Measurements from ENCODE around the gene WNT5A. TPM values are rescaled to one million over a fixed set of nuclear protein-coding genes. Genes with fewer than 3 reads are reported as not detected.

WNT5A gene
- total RNA-seq, 1 donor from 2014 or later = 45.8 TPM

DNA sequence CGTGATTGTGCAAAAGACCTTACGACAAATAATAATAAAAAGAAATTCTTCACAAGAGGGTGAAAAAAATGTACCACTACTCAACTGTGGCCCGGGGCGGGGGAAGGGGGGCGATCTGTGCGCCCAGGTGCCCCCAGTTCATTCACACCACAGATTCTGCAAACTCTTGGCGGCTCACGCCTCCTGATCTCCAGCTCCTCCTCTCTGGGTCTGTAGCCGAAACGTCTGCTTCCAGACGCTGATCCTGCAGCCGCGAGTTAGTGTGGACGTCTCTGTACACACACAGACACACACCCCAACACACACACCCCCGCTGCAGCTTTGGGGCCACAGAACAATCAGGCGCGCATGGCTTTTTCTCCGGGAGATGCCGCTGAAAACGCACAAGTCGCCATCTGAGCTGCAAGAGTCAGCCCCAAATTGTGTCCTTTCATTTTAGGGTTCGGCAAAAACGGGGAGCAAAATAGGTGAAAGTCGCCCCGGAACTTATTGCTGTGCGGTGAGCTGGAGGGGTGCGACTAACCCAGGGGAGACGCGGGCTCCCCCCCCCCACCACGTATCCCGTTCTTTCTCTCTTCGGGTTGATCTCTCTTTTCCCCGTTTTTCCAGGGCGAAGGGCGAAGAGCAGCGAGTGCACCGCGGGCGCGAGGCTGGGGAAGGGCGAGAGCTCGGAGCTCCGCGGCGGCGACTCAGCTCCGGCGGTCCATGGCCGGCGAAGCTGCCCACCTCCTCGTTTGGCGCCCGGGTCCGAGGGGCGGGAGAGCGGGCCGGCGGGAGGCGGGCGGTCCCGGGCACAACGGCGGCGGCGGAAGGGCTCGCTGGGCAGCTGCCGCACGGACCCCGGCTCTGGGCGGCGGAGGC lies 505 bp upstream of the WNT5A start:
- peaks cover 54% of the 10 kb centered on the region for H3K4me1 ChIP-seq (ENCODE audit: insufficient read depth, low read length)
- H3K27ac ChIP-seq (ENCODE audit: low read depth, low read length) = peak overlapping the region; percentile 97
- DNase-seq (ENCODE audit: low read depth) (peak; percentile 75), FAIRE-seq (no peak)
- Mint-ChIP-seq H3K27me3 (ENCODE audit: low read depth, unreplicated experiment) (peaks cover 5% of the 10 kb centered on the region), H3K4me1 (ENCODE audit: low read depth, unreplicated experiment) (peaks cover 22% of the 10 kb centered on the region), H3K4me3 (ENCODE audit: unreplicated experiment) (peak overlapping the region; percentile 99), H3K27ac (ENCODE audit: unreplicated experiment) (peak overlapping the region; percentile 85), H3K9me3 (ENCODE audit: unreplicated experiment) (no peaks in the 10 kb centered on the region), H3K36me3 (ENCODE audit: low read depth, unreplicated experiment) (peaks cover 4% of the 10 kb centered on the region)
- peak overlapping the region; percentile 99 for H3K9ac ChIP-seq (ENCODE audit: low read length)
- TF ChIP-seq, protein P1, sequence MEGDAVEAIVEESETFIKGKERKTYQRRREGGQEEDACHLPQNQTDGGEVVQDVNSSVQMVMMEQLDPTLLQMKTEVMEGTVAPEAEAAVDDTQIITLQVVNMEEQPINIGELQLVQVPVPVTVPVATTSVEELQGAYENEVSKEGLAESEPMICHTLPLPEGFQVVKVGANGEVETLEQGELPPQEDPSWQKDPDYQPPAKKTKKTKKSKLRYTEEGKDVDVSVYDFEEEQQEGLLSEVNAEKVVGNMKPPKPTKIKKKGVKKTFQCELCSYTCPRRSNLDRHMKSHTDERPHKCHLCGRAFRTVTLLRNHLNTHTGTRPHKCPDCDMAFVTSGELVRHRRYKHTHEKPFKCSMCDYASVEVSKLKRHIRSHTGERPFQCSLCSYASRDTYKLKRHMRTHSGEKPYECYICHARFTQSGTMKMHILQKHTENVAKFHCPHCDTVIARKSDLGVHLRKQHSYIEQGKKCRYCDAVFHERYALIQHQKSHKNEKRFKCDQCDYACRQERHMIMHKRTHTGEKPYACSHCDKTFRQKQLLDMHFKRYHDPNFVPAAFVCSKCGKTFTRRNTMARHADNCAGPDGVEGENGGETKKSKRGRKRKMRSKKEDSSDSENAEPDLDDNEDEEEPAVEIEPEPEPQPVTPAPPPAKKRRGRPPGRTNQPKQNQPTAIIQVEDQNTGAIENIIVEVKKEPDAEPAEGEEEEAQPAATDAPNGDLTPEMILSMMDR (IDR thresholded peaks at IDR 0.05; ENCODE audit: insufficient read depth, low read depth, low read length) = no peak
- TF ChIP-seq EZH2 (IDR thresholded peaks at IDR 0.05; ENCODE audit: insufficient read depth, low read length) = no peak
- peak overlapping the region; percentile 97 for H3K4me2 ChIP-seq (ENCODE audit: low read length)
- H3K9me3 ChIP-seq (ENCODE audit: insufficient read depth, low read depth, low read length) = no peaks in the 10 kb centered on the region
- no peak overlapping the region for H2AFZ ChIP-seq (ENCODE audit: low read depth, low read length)
- H3K4me3 ChIP-seq (ENCODE audit: insufficient read depth, low read depth, low read length) = peak overlapping the region; percentile 87
- no peaks in the 10 kb centered on the region for H3K27me3 ChIP-seq (ENCODE audit: insufficient read depth, low read length)
- no peaks in the 10 kb centered on the region for H3K36me3 ChIP-seq (ENCODE audit: insufficient read depth, low read length)
- peaks cover 62% of the 10 kb centered on the region for H3K79me2 ChIP-seq (ENCODE audit: insufficient read depth, low read length)
- no peaks in the 10 kb centered on the region for H4K20me1 ChIP-seq (ENCODE audit: insufficient read depth, low read length)

DNA sequence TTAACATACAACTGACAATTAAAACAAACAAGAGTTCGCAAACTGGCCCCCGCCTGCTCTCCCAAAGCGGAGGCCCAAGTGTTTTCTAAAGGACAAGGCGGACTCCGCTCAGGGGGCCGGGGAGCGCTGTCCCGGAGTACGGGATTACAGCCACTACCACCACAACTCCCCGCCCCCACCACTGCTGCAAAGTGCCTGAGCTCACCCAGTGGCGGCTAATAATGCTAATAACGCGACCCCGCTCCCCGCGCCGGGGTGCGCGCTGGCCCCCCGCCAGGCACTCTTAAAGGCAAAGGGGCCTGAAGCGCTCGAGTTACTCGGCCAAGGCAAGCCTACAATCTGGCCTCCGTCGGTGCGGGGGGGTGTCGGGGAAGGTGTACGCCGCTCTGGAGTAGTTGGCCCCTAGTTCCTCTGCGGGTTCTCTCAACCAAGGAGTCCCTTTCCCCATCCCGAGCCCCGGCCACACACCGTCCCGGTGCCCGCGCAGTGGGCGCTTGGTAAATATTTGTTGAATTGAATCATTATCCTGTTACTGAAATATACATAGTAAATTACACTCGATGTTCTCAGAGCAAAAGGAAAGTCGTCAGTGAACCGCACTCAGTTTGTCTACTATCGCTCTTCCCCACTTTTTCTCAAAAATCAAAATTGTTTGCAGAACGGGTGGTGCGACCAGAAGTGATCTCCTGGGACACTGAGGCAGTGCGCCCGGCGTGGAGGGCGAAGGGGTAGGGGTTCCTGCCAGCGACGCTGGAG lies 827 bp downstream of the WNT5A start:
- Mint-ChIP-seq H3K27ac (ENCODE audit: unreplicated experiment) (peak overlapping the region; percentile 99), H3K9me3 (ENCODE audit: unreplicated experiment) (no peaks in the 10 kb centered on the region), H3K4me3 (ENCODE audit: unreplicated experiment) (peak overlapping the region; percentile 99), H3K27me3 (ENCODE audit: low read depth, unreplicated experiment) (peaks cover 1% of the 10 kb centered on the region), H3K4me1 (ENCODE audit: low read depth, unreplicated experiment) (peaks cover 22% of the 10 kb centered on the region), H3K36me3 (ENCODE audit: low read depth, unreplicated experiment) (peaks cover 4% of the 10 kb centered on the region)
- TF ChIP-seq, protein P1 (IDR thresholded peaks at IDR 0.05; ENCODE audit: insufficient read depth, low read depth, low read length) = no peak
- FAIRE-seq (no peak), DNase-seq (ENCODE audit: low read depth) (peak; percentile 76)
- Histone ChIP-seq H3K9ac (ENCODE audit: low read length) (peak overlapping the region; percentile 99), H2AFZ (ENCODE audit: low read depth, low read length) (peak overlapping the region; percentile 11), H3K4me1 (ENCODE audit: insufficient read depth, low read length) (peaks cover 58% of the 10 kb centered on the region), H3K4me3 (ENCODE audit: insufficient read depth, low read depth, low read length) (peak overlapping the region; percentile 87), H3K79me2 (ENCODE audit: insufficient read depth, low read length) (peaks cover 75% of the 10 kb centered on the region), H4K20me1 (ENCODE audit: insufficient read depth, low read length) (no peaks in the 10 kb centered on the region), H3K4me2 (ENCODE audit: low read length) (peak overlapping the region; percentile 97), H3K9me3 (ENCODE audit: insufficient read depth, low read depth, low read length) (no peaks in the 10 kb centered on the region), H3K27ac (ENCODE audit: low read depth, low read length) (peak overlapping the region; percentile 97), H3K36me3 (ENCODE audit: insufficient read depth, low read length) (no peaks in the 10 kb centered on the region), H3K27me3 (ENCODE audit: insufficient read depth, low read length) (no peaks in the 10 kb centered on the region)

All from astrocyte (in vitro differentiated cells and primary cell).